NCI-H82 treated with DMSO at 0.1 percent for 48 hours (cell line): ENCODE data around the gene RAPGEF4.
"Not testable (repeated sequence)": the region's sequence is repeated elsewhere in the genome, so short reads cannot be mapped to it uniquely, and the experiment has no call there.

Experiments used
- DNase-seq: peaks from one replicate; lab custom pipeline; 2025; ENCODE audit not compliant: unreplicated experiment; lab: John Stamatoyannopoulos, UW

The RAPGEF4 gene

GRCh38 chr2:172770887-172771286 lies 35.2 kb downstream of the RAPGEF4 start:
- DNase-seq, result no peak

DNA sequence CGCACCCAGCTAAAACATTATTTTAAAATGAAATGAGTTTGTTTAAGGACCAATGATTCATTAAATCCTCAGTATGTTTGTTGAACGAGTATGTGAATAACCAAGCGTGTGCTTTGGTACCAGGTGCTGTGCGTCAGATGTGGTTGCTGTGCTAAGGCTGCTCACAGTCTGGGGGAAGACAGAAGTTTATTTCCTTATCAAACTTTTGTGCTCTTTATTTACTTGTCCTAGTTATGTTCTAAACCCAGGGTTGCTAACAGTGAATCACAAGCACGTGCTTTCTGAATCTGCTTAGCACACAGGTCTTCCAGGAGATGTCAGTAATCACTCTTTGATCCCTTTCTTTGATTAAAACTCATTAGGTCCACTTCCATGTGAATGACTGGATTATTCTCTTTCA lies 37.0 kb downstream of the RAPGEF4 start:
- no peak for DNase-seq

DNA sequence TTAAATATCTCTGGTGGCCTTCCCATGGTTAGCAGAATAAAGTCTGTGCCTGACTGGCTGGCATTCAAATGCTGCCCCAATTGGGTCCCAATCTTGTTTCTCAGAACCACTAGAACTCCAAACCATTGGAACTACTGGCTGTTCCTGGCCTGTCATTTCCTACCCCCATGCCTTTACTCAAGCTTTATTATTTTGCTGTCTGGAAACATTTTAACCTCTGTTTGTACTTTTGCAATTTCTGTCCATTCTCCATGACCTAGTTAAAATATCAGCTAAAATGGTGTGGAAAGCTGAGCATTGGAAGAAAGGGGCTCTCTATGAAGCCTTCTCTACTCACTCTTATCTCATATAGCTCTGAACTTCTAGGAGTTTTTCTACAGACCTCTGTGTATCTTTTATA lies 38.7 kb downstream of the RAPGEF4 start:
- no peak for DNase-seq

- no peak for DNase-seq
Observed at GRCh38 chr2:172775319-172775718, 39.7 kb downstream of the RAPGEF4 start.

- no peak for DNase-seq
Observed at GRCh38 chr2:172777431-172777830, 41.8 kb downstream of the RAPGEF4 start.

- DNase-seq, result no peak
Observed at GRCh38 chr2:172782506-172783164, 47.0 kb downstream of the RAPGEF4 start.

DNA sequence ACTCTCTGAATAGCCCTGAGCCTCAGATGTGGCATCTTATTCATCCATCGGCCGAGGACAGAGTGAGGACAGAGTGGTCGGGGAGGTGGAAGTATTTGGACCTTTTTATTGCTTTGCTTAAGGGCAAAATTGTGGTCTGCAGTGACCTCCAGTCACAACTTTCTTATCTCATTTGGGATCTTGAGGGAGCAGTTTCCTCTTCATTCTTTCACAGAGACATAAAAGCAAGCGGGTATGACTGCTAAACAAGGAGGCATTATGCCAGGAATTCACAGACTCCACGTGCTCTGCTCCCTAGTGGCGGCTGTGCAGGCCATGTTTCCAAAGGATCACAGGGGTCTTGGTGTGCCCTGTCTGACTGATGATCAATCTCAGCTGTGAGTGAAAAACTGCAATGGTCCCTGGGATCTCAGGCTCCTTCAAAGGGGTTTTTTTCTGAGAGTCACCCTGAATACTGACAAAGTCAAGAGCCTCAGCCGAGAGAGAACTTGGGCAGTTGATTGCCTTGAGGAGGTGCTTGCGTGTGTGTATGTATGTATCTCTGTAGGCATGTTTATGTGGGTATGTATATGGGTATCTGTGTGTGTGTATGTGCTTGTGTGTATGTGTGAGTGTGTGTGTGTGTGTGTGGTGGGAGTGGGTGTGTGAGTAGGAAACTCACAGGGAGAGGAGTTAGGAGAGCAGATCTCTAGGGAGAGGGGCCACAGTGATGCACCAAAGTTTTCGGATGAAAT lies 47.7 kb downstream of the RAPGEF4 start:
- no peak for DNase-seq

- no peak for DNase-seq
Observed at GRCh38 chr2:172788871-172789270, 53.2 kb downstream of the RAPGEF4 start.

DNA sequence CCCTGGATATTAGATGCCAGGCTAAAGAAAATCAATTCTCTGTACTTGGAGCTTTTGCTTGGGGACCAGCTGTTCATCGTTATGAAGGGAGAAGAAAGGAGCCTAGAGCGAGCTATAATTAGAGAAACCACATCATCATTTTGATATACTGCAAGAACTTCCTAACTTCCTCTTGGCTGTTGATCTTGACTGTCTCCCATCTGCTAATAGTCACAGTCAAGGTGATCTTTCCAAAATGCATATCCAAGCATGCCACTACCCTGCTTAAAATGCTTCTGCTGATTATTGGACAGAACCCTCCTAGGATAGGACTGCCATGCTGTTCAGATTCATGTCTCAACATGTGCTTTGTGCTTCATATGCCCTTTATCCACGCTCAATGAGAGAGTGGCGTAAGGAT lies 54.8 kb downstream of the RAPGEF4 start:
- DNase-seq, result no peak

- no peak for DNase-seq
Observed at GRCh38 chr2:172791953-172792352, 56.3 kb downstream of the RAPGEF4 start.

DNA sequence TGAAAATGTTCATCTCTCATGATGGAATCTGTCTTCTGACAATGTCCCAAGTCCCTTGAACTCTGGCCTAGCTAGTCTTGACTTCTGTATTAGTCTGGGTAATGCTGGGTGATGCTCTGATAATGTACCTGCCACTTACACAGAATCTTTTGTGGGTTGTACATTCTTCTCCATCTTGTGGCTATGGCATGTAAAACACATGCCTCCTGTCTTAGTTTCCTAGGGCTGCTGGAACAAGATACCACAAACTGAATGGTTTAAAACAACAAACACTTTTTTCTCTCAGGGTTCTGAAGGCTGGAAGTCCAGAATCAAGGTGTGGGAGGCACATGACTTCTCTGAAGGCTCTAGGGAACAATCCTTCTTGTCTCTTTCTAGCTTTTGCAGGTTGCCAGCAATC lies 57.1 kb downstream of the RAPGEF4 start:
- no peak for DNase-seq

GRCh38 chr2:172803308-172803707 lies 67.7 kb downstream of the RAPGEF4 start:
- DNase-seq, result not testable (repeated sequence)

DNA sequence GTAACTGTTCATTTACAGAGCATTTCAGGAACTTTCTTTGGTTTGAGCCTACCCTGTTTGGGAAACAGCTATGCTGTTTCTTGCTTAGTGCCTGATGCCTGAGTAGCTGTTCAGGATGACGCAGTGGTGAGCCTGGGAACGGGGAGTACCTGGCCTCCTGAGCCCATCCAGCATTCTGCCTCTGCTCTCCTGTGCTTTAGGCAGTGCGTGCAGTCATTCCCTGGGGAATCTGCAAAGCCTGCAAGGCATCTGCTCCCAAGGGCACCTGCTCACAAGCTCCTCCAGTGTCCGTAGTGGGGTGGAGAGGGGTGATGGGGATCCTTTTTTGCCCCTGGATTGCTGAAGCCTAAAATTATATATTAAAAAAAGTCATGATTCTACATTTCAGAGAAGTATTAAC lies 68.8 kb downstream of the RAPGEF4 start:
- DNase-seq, result no peak

GRCh38 chr2:172806493-172806892 lies 70.8 kb downstream of the RAPGEF4 start:
- peak; percentile 77 for DNase-seq

DNA sequence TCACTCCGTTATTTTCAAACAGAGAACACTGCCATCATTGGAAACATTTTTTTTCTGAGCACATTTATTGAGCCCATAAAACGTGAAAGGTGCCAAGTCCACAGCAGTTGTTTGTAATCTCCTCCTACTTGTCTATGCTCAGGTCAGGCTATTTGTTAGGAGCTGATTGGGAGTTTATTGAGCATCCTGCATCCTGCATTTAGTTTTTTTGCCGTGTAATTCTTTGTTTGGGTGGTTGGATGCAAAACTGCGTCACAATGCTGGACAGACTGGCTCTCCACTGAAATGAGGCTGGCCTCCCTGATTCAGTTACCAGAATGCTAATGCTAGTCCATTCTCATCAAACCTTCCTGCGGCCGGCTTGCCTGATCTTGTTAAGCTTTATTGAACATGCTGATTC lies 71.4 kb downstream of the RAPGEF4 start:
- DNase-seq, result peak; percentile 43

GRCh38 chr2:172808156-172808555 lies 72.5 kb downstream of the RAPGEF4 start:
- DNase-seq, result no peak

GRCh38 chr2:172811027-172811426 lies 75.4 kb downstream of the RAPGEF4 start:
- no peak for DNase-seq

GRCh38 chr2:172812158-172812744 lies 76.6 kb downstream of the RAPGEF4 start:
- DNase-seq, result no peak

- no peak for DNase-seq
Observed at GRCh38 chr2:172813314-172813888, 77.8 kb downstream of the RAPGEF4 start.

- no peak for DNase-seq
Observed at GRCh38 chr2:172817411-172817810, 81.8 kb downstream of the RAPGEF4 start.

GRCh38 chr2:172819943-172820342 lies 84.3 kb downstream of the RAPGEF4 start:
- no peak for DNase-seq
